ENCODE data around the gene ATE1.
"Not testable (repeated sequence)": the region's sequence is repeated elsewhere in the genome, so short reads cannot be mapped to it uniquely, and the experiment has no call there.

ATE1 gene

GRCh38 chr10:121774813-121775212, 153.0 kb downstream of the ATE1 start:
- no peak for DNase-seq

- DNase-seq: no peak
Measured at GRCh38 chr10:121774404-121774803, 153.4 kb downstream of the ATE1 start.

- DNase-seq: no peak
Measured at GRCh38 chr10:121772884-121773283, 154.9 kb downstream of the ATE1 start.

GRCh38 chr10:121772406-121772805, 155.4 kb downstream of the ATE1 start:
- no peak for DNase-seq

GRCh38 chr10:121771966-121772365, 155.9 kb downstream of the ATE1 start:
- DNase-seq: no peak

- no peak for DNase-seq
Measured at GRCh38 chr10:121766426-121766825, 161.4 kb downstream of the ATE1 start.

GRCh38 chr10:121765204-121765603, 162.6 kb downstream of the ATE1 start:
- DNase-seq: no peak

- no peak for DNase-seq
Measured at GRCh38 chr10:121764233-121764942, 163.4 kb downstream of the ATE1 start.

GRCh38 chr10:121757241-121757640, 170.6 kb downstream of the ATE1 start:
- DNase-seq: not testable (repeated sequence)

GRCh38 chr10:121755496-121755895, 172.3 kb downstream of the ATE1 start:
- DNase-seq: not testable (repeated sequence)

GRCh38 chr10:121754666-121755065, 173.2 kb downstream of the ATE1 start:
- no peak for DNase-seq

- DNase-seq: no peak
Measured at GRCh38 chr10:121753726-121754476, 173.9 kb downstream of the ATE1 start.

GRCh38 chr10:121751191-121751760, 176.6 kb downstream of the ATE1 start:
- no peak for DNase-seq

GRCh38 chr10:121747163-121747775, 180.6 kb downstream of the ATE1 start:
- DNase-seq: no peak

GRCh38 chr10:121741248-121741792, 186.5 kb downstream of the ATE1 start:
- DNase-seq: no peak

- no peak for DNase-seq
Measured at GRCh38 chr10:121740069-121740468, 187.8 kb downstream of the ATE1 start.

- DNase-seq: no peak
Measured at GRCh38 chr10:121739114-121739513, 188.7 kb downstream of the ATE1 start.

GRCh38 chr10:121736315-121737130, 191.3 kb downstream of the ATE1 start:
- DNase-seq: no peak

- DNase-seq: no peak
Measured at GRCh38 chr10:121735263-121735662, 192.6 kb downstream of the ATE1 start.

- no peak for DNase-seq
Measured at GRCh38 chr10:121734589-121735045, 193.2 kb downstream of the ATE1 start.

- DNase-seq: no peak
Measured at GRCh38 chr10:121732656-121733445, 195.0 kb downstream of the ATE1 start.
